H4 (cell line): ENCODE measurements around the gene FAM118B. TPM values are rescaled to one million over a fixed set of nuclear protein-coding genes. Genes with fewer than 3 reads are reported as not detected.

Source experiments
- DNase-seq: peaks from one replicate; pipeline ENCODE4 v3.0.0-alpha.2; 2015; ENCODE audit warnings: low spot score
- total RNA-seq: library from RNA; depleted of rRNA; stranded (reverse); fragments of >200 nt; shearing (Covaris generic); gene quantifications from 2 replicates; pipeline ENCODE4 v1.2.3, GENCODE V29; 2014; rRNA removed

FAM118B gene
- total RNA-seq: 41.8 and 46.5 TPM in 2 replicates

DNA sequence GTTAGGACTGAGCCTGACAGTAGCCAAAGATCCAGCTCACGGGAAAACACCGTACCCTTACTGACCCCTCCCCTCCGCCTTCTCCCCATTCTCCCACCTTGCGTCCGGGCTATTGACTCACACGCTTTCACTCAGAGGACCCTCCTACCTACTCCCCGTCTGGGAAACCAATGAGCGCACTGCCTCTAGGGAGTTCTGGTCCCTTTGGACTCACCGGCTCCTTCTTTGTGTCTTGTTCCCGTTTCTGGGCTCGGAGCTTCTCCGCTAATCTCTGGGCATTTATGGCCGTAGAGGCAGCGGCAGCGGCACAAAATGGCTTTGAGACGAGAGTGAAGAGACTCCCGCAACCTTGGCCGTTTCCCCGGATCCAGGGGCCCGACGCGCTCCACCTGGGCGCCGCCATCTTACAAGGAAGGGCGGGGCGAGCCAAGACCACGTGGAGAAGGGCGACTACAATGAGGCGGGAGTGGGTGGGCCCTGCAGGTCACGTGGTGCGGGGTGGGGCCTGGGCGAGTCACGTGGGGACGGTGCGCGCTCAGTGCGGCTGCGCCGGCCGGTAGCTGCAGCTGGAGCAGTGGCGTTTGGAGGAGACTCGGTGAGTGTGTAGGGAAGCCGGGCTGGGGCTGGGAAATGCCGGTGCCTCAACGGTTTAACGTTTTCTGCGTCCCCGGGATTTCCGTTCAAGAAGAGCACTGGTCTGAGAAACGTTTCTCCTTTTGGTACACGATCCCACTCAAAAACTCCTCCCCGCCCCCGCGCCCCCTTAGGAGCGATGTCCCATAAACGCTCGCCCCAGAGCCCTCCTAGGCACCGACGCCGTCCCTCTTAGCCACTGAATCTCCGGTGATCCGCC is at the start of gene FAM118B, which contains the start of gene RPUSD4:
Gene FAM118B, plus strand, starts transcription at position 547 of the 853 bp plus-strand sequence. CDS start 23,220 bp downstream, outside the sequence.
Gene RPUSD4, minus strand, starts transcription at position 415 of the 853 bp plus-strand sequence. Its CDS starts 12 bp downstream, at position 403.
- DNase-seq: peak; percentile 93

- DNase-seq: no peak
Observed at GRCh38 chr11:126162306-126163030, 49.1 kb upstream of the FAM118B start.

GRCh38 chr11:126163074-126163700 is 48.4 kb upstream of the FAM118B start:
- DNase-seq: no peak

DNA sequence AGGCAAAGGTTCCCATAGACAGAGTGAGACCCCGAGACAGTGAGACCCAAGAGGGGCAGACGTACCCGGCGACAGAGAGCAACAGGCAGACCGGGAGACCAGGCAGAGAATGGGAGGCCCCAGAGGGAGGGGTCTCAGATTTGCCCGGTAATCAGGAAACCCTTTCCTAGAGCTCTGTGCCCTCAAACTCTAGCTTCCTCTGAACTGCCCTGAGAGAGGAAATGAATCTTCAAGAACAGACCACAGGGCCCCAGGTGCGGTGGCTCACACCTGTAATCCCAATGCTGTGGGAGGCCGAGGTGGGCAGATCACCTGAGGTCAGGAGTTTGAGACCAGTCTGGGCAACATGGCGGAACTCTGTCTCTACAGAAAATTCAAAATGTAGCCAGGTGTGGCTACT is 47.8 kb upstream of the FAM118B start:
- DNase-seq: no peak

DNA sequence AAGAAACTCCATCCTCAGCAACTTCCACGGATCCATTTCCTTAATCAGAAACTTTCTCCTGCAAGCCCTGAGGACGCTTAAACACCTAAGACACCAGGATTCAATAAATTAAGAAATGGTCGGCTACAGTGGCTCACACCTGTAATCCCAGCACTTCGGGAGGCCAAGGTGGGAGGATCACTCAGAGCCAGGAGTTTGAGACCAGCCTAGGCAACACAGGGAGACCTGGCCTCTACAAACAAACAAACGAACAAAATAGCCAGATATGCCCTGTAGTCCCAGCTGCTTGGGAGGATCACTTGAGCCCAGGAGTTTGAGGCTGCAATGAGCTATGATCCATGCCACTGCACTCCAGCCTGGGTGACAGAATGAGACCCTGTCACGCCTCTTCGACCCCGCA is 46.8 kb upstream of the FAM118B start:
- no peak for DNase-seq

DNA sequence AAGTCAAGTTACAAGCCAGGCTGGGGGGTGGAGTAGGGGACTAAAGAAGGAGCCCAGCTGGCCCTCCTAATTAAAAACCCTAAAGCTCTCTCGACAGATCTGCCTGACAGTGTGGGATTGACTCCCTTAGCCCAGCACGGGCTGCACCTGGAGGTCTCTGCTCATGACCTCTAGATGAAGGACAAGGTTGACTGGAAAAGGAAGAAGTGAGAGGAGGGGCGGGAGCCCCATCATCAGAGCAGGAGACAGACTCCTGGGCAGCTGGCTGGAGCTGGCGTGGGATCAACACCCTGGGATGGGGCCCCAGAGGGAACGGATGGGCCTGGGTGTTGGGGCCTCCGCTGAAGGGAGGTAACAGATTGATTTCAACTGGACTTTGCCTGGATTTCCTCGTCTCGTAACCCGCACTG is 46.3 kb upstream of the FAM118B start:
- no peak for DNase-seq

- no peak for DNase-seq
Observed at GRCh38 chr11:126165757-126166156, 45.8 kb upstream of the FAM118B start.

GRCh38 chr11:126166413-126166812 is 45.2 kb upstream of the FAM118B start:
- DNase-seq: no peak

- DNase-seq: peak; percentile 30
Observed at GRCh38 chr11:126167488-126167887, 44.1 kb upstream of the FAM118B start.

DNA sequence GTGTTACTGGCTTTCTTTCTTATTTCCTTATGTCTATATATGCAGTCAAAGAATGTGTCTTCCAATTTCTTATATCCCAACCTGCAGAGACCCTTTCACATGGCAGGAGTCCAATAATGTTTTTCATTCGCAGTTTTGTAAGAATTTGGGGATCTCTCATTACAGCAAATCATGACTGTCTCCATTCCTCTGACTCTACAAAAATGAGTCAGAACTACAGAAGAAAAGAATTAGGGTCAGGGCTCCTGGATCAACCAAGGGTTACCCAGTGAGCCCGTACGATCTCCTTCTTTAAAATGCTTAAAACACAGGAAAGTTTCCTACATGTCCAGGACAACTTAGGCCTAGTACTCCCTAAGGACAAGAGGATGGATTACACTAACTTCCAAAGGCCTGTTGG is 42.3 kb upstream of the FAM118B start:
- no peak for DNase-seq

DNA sequence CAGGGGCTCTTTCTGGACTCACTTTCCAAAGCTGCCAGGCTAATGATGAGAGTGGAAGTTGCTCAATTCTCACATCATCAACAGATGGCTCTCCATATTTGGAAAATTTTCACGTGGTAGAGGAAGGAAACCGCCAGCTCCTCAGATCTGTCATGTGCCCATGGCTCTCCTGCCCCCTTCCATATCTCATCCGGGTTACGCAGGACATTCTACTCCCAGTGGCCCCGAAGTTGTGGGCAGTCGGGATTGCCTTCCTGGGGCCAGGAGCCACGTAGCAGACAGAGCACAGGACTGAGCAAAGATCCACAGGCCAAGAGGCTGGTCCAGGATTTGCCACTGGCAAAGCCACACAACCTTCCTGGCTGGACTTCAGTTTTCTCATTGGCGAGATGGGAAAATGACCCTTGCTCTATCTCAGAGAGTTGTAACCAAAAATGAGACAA is 39.0 kb upstream of the FAM118B start:
- DNase-seq: no peak

GRCh38 chr11:126173257-126173656 is 38.3 kb upstream of the FAM118B start:
- DNase-seq: no peak

- DNase-seq: no peak
Observed at GRCh38 chr11:126174816-126175215, 36.8 kb upstream of the FAM118B start.

GRCh38 chr11:126175393-126175792 is 36.2 kb upstream of the FAM118B start:
- DNase-seq: no peak

- DNase-seq: no peak
Observed at GRCh38 chr11:126176853-126177470, 34.6 kb upstream of the FAM118B start.

GRCh38 chr11:126181939-126182730 is 29.4 kb upstream of the FAM118B start:
- DNase-seq: no peak

GRCh38 chr11:126182787-126183445 is 28.7 kb upstream of the FAM118B start:
- DNase-seq: no peak

GRCh38 chr11:126185259-126186024 is 26.1 kb upstream of the FAM118B start:
- DNase-seq: no peak

GRCh38 chr11:126186025-126186698 is 25.4 kb upstream of the FAM118B start:
- no peak for DNase-seq
